Activated CD4-positive, alpha-beta T cell treated with anti-CD3 and anti-CD28 coated beads, Interleukin-2, amount 10 ng/mL, durations not matched to agents 24 days and 14 days (primary cell): Measurements from ENCODE around the gene CYYR1. TPM values are rescaled to one million over a fixed set of nuclear protein-coding genes. Genes with fewer than 3 reads are reported as not detected.
A peak's percentile ranks its signal among the peaks of the same experiment; 100 is the strongest.
"Not testable (repeated sequence)": the region's sequence is repeated elsewhere in the genome, so short reads cannot be mapped to it uniquely, and the experiment has no call there.

Experiments
- DNase-seq: peaks from one replicate; pipeline ENCODE4 v3.0.0; 2022
- H3K27ac Mint-ChIP-seq: one replicate; pipeline ENCODE4 v1.8.0; 2022; ENCODE audit warnings: mild to moderate bottlenecking, mixed read lengths
- H3K27me3 Mint-ChIP-seq: one replicate; pipeline ENCODE4 v1.8.0; 2022; ENCODE audit warnings: mixed read lengths
- H3K36me3 Mint-ChIP-seq: one replicate; pipeline ENCODE4 v1.8.0; 2022; ENCODE audit warnings: low read depth, mild to moderate bottlenecking, mixed read lengths
- H3K4me1 Mint-ChIP-seq: one replicate; pipeline ENCODE4 v1.8.0; 2021; ENCODE audit warnings: mixed read lengths
- H3K4me3 Mint-ChIP-seq: one replicate; pipeline ENCODE4 v1.8.0; 2022; ENCODE audit warnings: mild to moderate bottlenecking, moderate library complexity, mixed read lengths
- H3K9me3 Mint-ChIP-seq: one replicate; pipeline ENCODE4 v1.8.0; 2021; ENCODE audit warnings: mixed read lengths
- intact Hi-C: fragments of 100-400 bp; cut with micrococcal nuclease; formaldehyde crosslinking; loops from one replicate; pipeline ENCODE4 v1.15.1; 2023
- total RNA-seq: library from RNA; stranded (reverse); gene quantifications from 2 replicates; pipeline ENCODE4 v1.2.3, GENCODE V29; 2022

The CYYR1 gene
- total RNA-seq, 1 donor from 2014 or later, result not detected

- intact Hi-C loops, result no loop called here
- H3K36me3 Mint-ChIP-seq, result no peaks in the 10 kb centered on the region
- no peaks in the 10 kb centered on the region for H3K27me3 Mint-ChIP-seq
- no peak for DNase-seq
- H3K27ac Mint-ChIP-seq, result no peak overlapping the region
- no peaks in the 10 kb centered on the region for H3K4me1 Mint-ChIP-seq
- no peak overlapping the region for H3K4me3 Mint-ChIP-seq
- no peaks in the 10 kb centered on the region for H3K9me3 Mint-ChIP-seq
Measured at GRCh38 chr21:26495283-26495849, 77.7 kb downstream of the CYYR1 start.

DNA sequence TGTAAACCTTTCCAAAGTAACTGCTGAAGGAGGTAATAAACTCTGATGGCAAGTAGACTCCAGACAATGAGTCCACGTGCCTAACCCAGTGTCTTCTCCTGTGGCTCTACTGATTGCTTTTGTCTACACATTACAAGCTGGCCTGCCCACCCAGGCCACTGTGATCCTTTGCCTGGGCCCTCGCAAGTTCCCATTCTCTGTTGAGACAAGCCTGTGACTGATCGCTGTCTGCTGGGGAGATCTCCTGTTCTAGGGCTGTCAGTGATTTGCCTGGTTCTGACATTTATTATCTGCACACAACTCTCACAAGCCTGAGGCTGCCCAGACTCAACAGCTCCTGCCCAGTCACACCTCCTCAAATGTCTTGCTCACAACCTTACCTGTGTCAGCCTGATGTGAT lies 81.4 kb downstream of the CYYR1 start:
- intact Hi-C loops, result no loop called here
- Mint-ChIP-seq H3K27me3 (no peaks in the 10 kb centered on the region), H3K4me1 (no peaks in the 10 kb centered on the region), H3K36me3 (no peaks in the 10 kb centered on the region), H3K27ac (no peak overlapping the region), H3K9me3 (no peaks in the 10 kb centered on the region), H3K4me3 (no peak overlapping the region)
- DNase-seq, result no peak

DNA sequence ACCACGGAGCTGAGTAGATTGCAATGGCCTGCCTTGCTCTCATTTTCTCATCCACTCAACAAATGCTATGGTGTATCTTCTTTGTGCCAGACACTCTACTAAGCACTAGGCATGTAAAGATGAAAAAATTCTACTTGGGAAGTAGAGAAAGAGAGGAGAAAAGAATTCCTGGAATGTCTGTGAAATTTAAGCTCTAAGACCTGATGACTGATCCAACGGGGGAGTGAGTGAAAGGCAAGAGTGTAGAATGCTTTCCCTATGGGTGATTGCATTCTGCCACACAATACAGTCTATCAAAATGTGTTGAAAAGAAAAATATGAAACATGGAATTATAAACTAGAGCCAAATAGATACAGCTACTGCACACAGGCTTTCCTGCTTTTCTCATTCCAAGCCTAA lies 82.3 kb downstream of the CYYR1 start:
- Mint-ChIP-seq H3K9me3 (no peaks in the 10 kb centered on the region), H3K36me3 (no peaks in the 10 kb centered on the region), H3K4me1 (no peaks in the 10 kb centered on the region)

DNA sequence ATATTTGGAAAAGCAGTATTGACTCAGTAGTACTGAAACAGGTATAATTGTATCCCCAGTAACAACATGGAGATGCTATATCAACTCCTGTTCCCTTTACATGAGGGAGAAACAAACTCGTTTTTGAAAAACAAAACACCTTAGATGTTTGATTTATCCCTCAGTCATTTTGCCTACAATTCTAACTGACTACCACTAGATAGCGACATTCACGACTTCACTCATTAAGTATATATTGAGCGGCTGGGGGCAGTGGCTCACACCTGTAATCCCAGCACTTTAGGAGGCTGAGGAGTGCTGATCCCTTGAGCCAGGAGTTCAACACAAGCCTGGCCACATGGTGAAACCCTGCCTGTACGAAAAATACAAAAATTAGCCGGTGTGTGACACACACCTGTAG lies 83.3 kb downstream of the CYYR1 start:
- no peak overlapping the region for H3K4me3 Mint-ChIP-seq
- H3K27ac Mint-ChIP-seq, result no peak overlapping the region
- no peaks in the 10 kb centered on the region for H3K36me3 Mint-ChIP-seq
- H3K9me3 Mint-ChIP-seq, result no peaks in the 10 kb centered on the region
- H3K27me3 Mint-ChIP-seq, result no peaks in the 10 kb centered on the region
- no peak for DNase-seq
- intact Hi-C loops, result no loop called here
- no peaks in the 10 kb centered on the region for H3K4me1 Mint-ChIP-seq

More for the DNA sequence above, 82.3 kb downstream of the CYYR1 start:
- no peak for DNase-seq
- intact Hi-C loops, result no loop called here
- H3K27ac Mint-ChIP-seq, result no peak overlapping the region
- no peak overlapping the region for H3K4me3 Mint-ChIP-seq
- no peaks in the 10 kb centered on the region for H3K27me3 Mint-ChIP-seq

DNA sequence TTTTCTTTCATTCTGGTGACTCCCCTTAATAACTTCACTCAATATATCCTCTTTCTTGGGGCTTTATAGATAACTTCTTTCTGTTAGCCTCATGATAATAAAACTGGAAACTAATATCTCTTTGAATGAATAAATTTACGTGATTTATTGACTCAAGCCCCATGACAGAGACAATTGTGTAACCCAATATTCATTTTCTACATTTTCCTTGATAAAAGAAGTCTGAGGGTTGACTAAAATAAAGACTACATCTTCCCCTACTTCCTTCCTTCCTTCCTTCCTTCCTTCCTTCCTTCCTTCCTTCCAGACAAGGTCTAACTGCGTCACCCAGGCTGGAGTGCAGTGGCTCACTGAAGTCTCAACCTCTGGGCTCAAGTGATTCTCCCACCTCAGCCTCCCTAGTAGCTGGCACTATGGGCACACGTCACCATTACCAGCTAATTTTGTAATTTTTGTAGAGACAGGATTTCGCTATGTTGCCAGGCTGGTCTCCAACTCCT lies 85.1 kb downstream of the CYYR1 start:
- intact Hi-C loops, result no loop called here
- DNase-seq, result no peak

DNA sequence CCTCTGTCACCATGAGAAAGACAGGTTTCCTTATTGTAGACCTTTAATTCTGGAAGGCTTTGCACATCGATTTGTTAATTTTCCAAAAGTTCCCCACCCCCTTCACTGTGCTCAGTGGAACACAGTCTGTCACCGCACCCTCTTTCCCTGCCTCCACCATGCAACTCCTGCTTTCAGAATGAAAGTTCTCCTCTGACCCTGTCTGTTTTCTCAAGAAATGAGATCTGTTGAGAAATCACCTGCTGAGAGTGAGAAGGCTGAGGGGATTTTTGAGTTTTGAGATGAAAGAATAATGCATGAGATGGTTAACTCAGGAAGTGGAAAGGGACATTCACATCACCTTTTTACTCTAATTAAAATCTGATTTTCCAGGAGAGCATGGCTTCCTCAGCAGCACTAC lies 99.6 kb downstream of the CYYR1 start:
- DNase-seq, result peak; percentile 56
- H3K36me3 Mint-ChIP-seq, result no peaks in the 10 kb centered on the region
- intact Hi-C loops, result loop anchor here (1.0 kb wide), 1 partner anchor 22 kb away; no protein-coding TSS in a partner anchor

More for the DNA sequence above, 85.1 kb downstream of the CYYR1 start:
- no peaks in the 10 kb centered on the region for H3K4me1 Mint-ChIP-seq
- H3K27ac Mint-ChIP-seq, result no peak overlapping the region
- no peak overlapping the region for H3K4me3 Mint-ChIP-seq
- H3K36me3 Mint-ChIP-seq, result no peaks in the 10 kb centered on the region
- H3K27me3 Mint-ChIP-seq, result no peaks in the 10 kb centered on the region
- H3K9me3 Mint-ChIP-seq, result no peaks in the 10 kb centered on the region

GRCh38 chr21:26471099-26471471 lies 102.0 kb downstream of the CYYR1 start:
- Mint-ChIP-seq H3K27ac (no peak overlapping the region), H3K27me3 (no peaks in the 10 kb centered on the region), H3K4me3 (no peak overlapping the region), H3K9me3 (peaks cover 25% of the 10 kb centered on the region), H3K4me1 (peaks cover 17% of the 10 kb centered on the region), H3K36me3 (no peaks in the 10 kb centered on the region)
- DNase-seq, result no peak
- intact Hi-C loops, result no loop called here

More for the DNA sequence above, 99.6 kb downstream of the CYYR1 start:
- Mint-ChIP-seq H3K4me3 (no peak overlapping the region), H3K9me3 (peaks cover 19% of the 10 kb centered on the region), H3K27me3 (no peaks in the 10 kb centered on the region), H3K27ac (peak overlapping the region; percentile 31), H3K4me1 (peaks cover 17% of the 10 kb centered on the region)

DNA sequence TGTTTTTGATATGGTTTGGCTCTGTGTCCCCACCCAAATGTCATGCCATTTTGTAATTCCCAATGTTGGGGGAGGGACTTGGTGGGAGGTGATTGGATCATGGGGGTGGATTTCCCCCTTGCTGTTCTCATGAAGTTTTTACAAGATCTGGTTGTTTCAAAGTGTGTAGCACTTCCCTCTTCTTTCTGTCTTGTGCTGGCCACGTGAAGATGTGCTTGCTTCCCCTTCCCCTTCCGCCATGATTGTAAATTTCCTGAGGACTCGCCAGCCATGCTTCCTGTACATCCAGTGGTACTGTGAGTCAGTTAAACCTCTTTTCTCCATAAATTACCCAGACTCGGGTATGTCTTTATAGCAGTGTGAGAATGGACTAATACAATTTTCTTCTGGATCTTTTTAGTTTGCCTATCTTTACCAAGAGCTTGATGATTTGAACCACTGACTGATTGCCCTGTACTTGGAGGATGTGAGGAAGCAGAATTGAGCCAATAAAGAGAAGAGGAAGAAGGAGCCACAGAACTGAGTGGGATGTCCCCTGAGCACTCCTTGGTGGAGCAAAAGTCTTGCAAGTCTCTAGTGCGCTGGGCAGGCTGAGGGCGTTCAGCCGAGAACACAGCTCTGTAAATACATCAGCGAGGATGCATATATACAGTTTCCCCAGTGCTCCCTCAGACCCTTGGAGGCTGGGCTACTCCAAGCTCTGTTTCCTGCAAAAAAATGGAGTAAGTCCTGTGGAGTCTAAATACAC lies 102.6 kb downstream of the CYYR1 start:
- no peak overlapping the region for H3K4me3 Mint-ChIP-seq
- H3K27me3 Mint-ChIP-seq, result no peaks in the 10 kb centered on the region
- H3K4me1 Mint-ChIP-seq, result peaks cover 17% of the 10 kb centered on the region
- intact Hi-C loops, result no loop called here
- H3K9me3 Mint-ChIP-seq, result peaks cover 25% of the 10 kb centered on the region
- no peak overlapping the region for H3K27ac Mint-ChIP-seq
- H3K36me3 Mint-ChIP-seq, result no peaks in the 10 kb centered on the region
- no peak for DNase-seq

DNA sequence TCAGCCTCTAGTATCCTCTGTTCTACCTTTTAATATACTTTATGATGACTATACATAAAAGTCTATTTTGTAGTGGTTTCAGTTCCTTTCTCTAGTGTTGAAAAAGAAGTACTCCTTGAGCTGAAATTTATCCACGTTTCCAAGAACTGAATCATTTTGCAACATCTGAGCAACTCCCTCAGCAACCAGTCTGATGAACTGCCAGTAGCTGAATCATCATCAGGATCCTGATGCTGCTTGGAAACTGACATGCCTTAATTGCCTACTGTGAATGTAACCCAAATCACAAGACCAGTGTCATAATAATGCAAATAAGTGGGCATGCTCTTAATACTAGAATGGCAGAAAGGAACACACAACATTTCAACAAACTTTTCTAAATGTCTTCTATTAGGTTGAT lies 103.3 kb downstream of the CYYR1 start:
- DNase-seq, result no peak
- Mint-ChIP-seq H3K36me3 (no peaks in the 10 kb centered on the region), H3K27me3 (no peaks in the 10 kb centered on the region), H3K9me3 (peaks cover 24% of the 10 kb centered on the region), H3K27ac (no peak overlapping the region), H3K4me1 (peaks cover 14% of the 10 kb centered on the region), H3K4me3 (no peak overlapping the region)
- intact Hi-C loops, result no loop called here

DNA sequence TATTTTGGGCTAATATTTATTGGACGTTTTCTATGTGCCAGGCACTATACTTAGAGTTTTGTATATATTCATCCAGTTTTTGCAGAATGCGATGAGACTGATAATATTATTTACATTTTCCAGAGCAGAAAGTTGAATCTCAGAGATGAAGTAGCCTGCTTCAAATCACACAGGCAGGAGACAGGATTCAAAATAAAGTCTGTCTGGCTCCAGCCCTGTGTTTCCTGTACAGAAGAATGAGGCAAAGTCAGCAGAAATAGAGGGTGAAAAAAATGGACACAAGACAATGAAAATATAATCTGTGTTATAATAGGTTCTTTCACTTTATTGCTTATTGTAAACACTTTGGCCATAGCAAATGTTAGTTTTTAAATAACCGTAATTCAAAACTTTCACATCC lies 107.2 kb downstream of the CYYR1 start:
- no peak for DNase-seq
- intact Hi-C loops, result no loop called here
- Mint-ChIP-seq H3K36me3 (no peaks in the 10 kb centered on the region), H3K27me3 (no peaks in the 10 kb centered on the region), H3K4me3 (no peak overlapping the region), H3K27ac (no peak overlapping the region), H3K9me3 (peaks cover 19% of the 10 kb centered on the region), H3K4me1 (peaks cover 4% of the 10 kb centered on the region)

DNA sequence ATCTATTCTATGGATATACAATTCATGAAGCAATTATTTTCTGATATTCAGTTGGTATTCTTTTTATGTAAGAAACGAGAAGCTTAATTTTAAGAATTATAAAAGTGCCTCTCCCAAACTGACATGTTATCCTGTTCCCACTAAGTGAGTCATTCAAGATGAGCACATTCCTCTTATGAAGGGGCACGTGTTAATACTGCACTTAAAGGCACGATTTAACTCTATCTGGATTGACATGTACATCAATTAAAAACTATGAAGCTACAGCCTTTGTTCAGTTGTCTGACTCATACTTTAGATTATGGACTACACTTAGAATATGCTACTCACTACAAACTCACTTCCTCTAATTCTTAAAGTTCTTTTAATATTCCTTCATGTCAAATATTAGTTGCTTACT lies 111.6 kb downstream of the CYYR1 start:
- H3K36me3 Mint-ChIP-seq, result no peaks in the 10 kb centered on the region
- H3K27me3 Mint-ChIP-seq, result no peaks in the 10 kb centered on the region
- peaks cover 3% of the 10 kb centered on the region for H3K9me3 Mint-ChIP-seq
- DNase-seq, result no peak
- intact Hi-C loops, result no loop called here
- no peak overlapping the region for H3K4me3 Mint-ChIP-seq
- H3K4me1 Mint-ChIP-seq, result no peaks in the 10 kb centered on the region
- no peak overlapping the region for H3K27ac Mint-ChIP-seq

- Mint-ChIP-seq H3K36me3 (no peaks in the 10 kb centered on the region), H3K4me3 (no peak overlapping the region), H3K4me1 (no peaks in the 10 kb centered on the region), H3K27ac (no peak overlapping the region), H3K9me3 (peaks cover 3% of the 10 kb centered on the region), H3K27me3 (no peaks in the 10 kb centered on the region)
- no peak for DNase-seq
- intact Hi-C loops, result no loop called here
Measured at GRCh38 chr21:26460621-26461020, 112.5 kb downstream of the CYYR1 start.

GRCh38 chr21:26458854-26459253 lies 114.2 kb downstream of the CYYR1 start:
- H3K4me1 Mint-ChIP-seq, H3K4me3 Mint-ChIP-seq, H3K36me3 Mint-ChIP-seq, DNase-seq, H3K27ac Mint-ChIP-seq, H3K9me3 Mint-ChIP-seq, H3K27me3 Mint-ChIP-seq, intact Hi-C loops: not testable (repeated sequence)

DNA sequence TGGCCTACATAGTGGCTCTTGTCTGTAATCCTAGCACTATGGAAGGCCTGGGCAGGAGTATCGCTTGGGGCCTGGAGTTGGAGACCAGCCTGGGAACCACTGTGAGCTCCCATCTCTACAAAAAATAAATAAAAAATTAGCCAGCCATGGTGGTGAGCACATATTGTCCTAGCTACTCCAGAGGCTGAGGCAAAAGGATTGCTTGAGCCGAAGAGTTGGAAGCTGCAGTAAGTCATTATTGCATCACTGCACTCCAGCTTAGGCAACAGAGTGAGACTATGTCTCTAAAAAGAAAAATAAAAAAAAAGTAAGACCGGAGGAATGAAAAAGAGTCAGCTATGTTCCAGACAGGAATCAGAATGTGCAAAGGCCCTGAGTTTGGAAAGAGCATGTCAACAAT lies 115.3 kb downstream of the CYYR1 start:
- Mint-ChIP-seq H3K36me3 (no peaks in the 10 kb centered on the region), H3K27ac (no peak overlapping the region), H3K9me3 (peaks cover 3% of the 10 kb centered on the region), H3K4me3 (no peak overlapping the region), H3K4me1 (no peaks in the 10 kb centered on the region), H3K27me3 (no peaks in the 10 kb centered on the region)
- no peak for DNase-seq
- intact Hi-C loops, result no loop called here
